Stimulated activated CD4-positive, alpha-beta T cell treated with anti-CD3 and anti-CD28 coated beads, Interleukin-1b, Interleukin-23, amount 100 ng/mL, for 24 hours (primary cell): ENCODE data around the gene VAV2.
"Not testable (repeated sequence)": the region's sequence is repeated elsewhere in the genome, so short reads cannot be mapped to it uniquely, and the experiment has no call there.

ENCODE experiments used
- DNase-seq, 4 experiments: peaks; one replicate each; pipeline ENCODE4 v3.0.0-alpha.2; 2020; ENCODE audit warnings: low read depth in 4 of 4, low spot score in 1 of 4

VAV2 gene

GRCh38 chr9:133996531-133997520, 4.7 kb upstream of the VAV2 start:
- no peak for DNase-seq

- no peak for DNase-seq
These were observed 3.1 kb upstream of the VAV2 start for GRCh38 chr9:133995012-133995896.

- DNase-seq: peak; percentile 67 to 77 (median 70)
These were observed 2.4 kb upstream of the VAV2 start for GRCh38 chr9:133994353-133995011.

GRCh38 chr9:133993635-133994253, 1.6 kb upstream of the VAV2 start:
- DNase-seq: no peak

- DNase-seq: peak; percentile 52 to 73 (median 66)
These were observed 883 bp upstream of the VAV2 start for GRCh38 chr9:133992780-133993634.

- DNase-seq: no peak
These were observed 756 bp downstream of the VAV2 start for GRCh38 chr9:133991214-133991921.

GRCh38 chr9:133990366-133991213, 1.5 kb downstream of the VAV2 start:
- DNase-seq: no peak

GRCh38 chr9:133989625-133990365, 2.3 kb downstream of the VAV2 start:
- DNase-seq: no peak

GRCh38 chr9:133988771-133989170, 3.4 kb downstream of the VAV2 start:
- DNase-seq: not testable (repeated sequence)

GRCh38 chr9:133987946-133988665, 4.0 kb downstream of the VAV2 start:
- no peak for DNase-seq

GRCh38 chr9:133987446-133987788, 4.7 kb downstream of the VAV2 start:
- DNase-seq: no peak

- DNase-seq: no peak
These were observed 5.2 kb downstream of the VAV2 start for GRCh38 chr9:133986774-133987445.

GRCh38 chr9:133986061-133986460, 6.1 kb downstream of the VAV2 start:
- no peak for DNase-seq

- DNase-seq: no peak
These were observed 9.0 kb downstream of the VAV2 start for GRCh38 chr9:133982971-133983720.

GRCh38 chr9:133981958-133982681, 10.0 kb downstream of the VAV2 start:
- DNase-seq: no peak
